GM03348 (cell line): ENCODE data around the gene OSBPL2.

Experiments
- DNase-seq: peaks from one replicate; pipeline ENCODE4 v3.0.0; 2012; ENCODE audit warnings: low spot score

The OSBPL2 gene

DNA sequence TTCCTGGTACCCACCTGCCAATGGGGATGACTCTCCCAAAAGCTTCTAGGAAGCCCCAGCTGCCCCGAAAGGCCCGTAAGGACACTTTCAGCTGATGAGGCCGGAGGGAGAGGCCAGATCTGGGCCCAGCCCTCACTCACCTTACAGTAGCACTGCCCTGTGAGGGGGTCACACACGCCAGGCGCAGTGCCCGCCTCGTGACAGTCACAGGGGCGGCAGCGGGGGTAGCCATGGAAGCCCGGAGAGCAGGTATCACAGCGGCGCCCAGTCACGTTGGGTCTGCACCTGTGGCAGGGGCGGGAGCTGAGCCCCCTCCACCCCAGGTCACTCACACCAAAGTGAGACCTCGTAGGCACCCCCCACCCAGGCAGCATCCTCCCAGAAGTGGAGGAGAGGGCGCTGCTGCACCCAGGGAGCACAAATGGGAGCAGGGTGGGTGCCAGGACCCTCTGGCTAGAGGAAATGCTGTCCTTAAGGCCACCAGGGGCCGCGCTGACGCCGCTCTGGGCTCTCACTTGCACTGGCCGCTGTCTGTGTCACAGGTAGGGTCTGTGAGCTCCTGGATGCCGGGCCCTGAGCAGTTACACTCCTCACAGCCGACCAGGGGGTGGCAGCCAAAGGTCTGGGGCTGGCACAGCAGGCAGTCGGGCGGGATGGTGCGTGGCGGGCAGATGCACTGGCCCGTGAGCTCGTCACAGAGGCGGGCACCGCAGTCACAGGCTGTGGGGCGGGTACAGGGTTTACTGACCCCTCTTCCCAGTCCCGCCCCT is 89.6 kb downstream of the OSBPL2 start:
- DNase-seq: no peak

DNA sequence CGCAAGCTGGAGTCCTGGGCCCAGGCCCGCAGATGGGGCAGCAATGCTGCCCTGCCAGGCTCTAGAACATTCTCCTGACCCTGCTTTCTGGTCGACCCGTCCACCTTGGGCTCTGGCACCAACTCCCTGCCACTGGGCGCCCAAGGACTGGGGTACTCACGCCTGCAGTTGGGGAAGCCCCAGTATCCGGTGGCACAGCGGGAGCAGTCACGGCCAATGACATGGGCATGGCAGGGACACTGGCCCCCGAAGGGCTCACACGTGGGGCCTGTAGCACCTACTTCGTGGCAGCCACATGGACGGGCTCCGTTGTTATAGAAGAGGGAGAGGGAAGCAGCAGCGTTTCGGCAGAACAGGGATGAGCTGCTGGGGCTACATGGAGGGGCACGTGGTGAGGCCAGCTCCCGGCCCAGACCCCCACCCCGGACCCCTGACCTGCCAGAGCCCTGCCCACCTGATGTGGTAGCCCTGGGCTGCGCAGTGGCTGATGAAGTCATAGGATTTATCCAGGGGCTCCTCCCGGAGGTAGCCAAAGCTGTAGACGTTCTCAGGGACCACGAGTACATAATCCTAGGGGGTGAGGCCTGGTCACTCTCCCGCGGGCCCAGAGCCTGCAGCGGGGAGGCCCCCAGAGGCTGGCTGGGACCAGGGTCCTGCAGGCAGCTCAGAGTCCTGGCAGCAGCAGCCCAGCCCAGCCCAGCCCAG is 90.5 kb downstream of the OSBPL2 start:
- DNase-seq: no peak

GRCh38 chr20:62329389-62330377 is 91.4 kb downstream of the OSBPL2 start:
- no peak for DNase-seq

DNA sequence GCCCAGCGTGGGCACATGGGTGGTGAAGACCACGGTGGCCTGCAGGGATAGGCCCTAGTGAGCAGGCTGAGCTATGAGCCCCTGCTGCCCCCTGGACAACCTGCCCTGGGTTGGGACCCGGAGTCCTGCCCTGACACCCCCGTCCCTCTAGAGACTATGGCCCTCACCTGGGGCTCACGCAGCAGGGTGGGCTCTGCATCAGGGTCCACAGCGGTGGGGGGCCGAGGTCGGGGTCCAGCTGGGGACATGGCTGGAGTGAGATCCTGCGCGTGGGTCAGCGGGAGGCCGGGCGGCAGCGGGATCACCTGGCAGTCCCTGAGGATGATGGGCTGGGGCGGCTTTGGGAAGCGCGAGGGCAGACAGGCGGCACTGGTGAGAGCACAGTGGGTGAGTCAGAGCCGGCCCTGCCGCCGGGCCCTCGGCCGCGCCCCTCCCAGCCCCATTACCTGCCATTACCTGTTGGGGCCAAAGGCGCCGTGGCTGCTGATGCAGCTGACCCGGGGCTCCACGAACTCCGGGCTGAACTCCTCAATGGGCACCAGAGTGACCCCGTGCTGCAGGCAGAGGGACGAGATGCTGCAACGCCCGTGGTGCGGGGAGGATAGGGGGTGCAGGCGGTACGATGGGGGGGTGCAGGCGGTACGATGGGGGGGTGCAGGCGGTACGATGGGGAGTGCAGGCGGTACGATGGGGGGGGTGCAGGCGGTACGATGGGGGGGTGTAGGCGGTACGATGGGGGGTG is 92.4 kb downstream of the OSBPL2 start:
- DNase-seq: no peak

GRCh38 chr20:62331347-62331746 is 93.0 kb downstream of the OSBPL2 start:
- DNase-seq: no peak

DNA sequence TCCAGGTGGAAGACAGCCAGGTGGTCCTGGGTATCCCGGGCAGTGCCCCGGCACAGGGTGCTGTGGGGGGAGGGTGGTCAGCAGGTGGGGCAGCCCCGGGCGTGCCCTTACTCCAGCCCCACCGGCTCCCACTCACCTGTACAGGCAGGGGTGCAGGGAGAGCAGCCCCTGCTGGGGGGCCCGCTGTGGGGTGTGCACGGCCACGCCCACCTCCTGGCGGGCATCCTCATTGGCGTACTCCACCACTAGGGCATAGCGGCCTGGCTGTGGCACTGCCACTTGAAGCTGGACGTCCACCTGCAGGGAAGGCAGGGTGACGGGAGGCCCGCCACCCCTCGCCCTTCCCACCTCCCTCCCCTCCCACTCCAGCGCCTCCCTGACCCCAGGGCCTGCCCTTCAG is 94.1 kb downstream of the OSBPL2 start:
- DNase-seq: no peak

GRCh38 chr20:62332989-62333819 is 94.9 kb downstream of the OSBPL2 start:
- no peak for DNase-seq

DNA sequence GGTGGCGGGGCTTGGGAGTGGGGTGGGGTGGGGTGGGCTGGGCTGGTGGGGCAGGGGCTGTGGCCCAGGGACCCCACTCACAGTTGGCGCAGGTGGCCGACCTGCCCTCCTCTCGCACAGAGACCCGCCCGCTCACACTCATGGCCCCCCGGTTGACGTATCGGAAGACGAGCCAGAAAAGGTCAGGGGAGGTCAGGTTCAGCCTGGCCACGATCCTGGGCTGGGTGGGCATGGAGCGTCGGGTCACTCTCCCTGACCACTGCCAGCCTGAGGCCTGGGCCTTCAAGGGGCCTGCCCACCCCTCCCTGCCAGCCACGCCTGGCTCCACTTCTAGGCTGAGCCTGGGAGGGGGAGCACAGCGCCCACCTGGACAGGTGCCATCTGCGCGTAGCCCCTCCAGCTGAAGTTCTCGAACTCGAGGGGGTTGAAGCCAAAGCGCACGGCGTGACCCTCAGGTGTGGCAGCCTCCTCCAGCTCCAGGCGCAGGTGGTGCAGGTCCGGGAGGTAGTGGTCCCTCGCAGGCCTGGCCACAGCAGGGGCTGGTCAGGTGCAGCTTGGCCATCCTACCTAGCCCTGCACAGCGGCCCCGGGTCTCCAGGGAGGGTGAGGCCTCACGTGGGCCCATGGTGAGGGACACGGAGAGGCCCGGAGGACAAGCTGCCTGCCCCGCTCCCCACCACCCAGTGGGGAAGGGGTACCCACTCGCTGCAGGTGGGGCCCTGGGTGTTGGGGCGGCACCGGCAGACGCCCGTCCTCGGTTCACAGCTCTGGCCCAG is 95.7 kb downstream of the OSBPL2 start:
- no peak for DNase-seq

- no peak for DNase-seq
Measured at GRCh38 chr20:62334881-62335280, 96.6 kb downstream of the OSBPL2 start.

GRCh38 chr20:62335532-62335931 is 97.2 kb downstream of the OSBPL2 start:
- no peak for DNase-seq

DNA sequence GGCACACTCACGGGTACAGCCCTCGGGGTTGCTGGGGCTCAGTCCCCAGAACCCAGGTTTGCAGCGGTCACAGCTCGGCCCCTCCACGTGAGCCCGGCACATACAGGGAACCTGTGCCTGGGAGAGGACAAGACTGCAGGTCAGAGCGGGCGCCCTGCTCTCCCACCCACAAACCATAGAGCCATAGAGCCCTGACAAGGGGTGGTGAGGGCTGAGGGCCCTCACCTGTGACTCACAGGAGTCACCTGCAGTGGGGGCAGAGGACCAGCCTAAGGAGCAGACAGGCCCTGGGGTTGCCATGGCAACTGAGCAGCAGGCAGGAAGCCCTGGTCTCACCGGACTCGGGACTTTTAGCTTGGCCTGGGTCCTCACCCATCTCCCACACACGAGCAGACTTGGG is 98.0 kb downstream of the OSBPL2 start:
- DNase-seq: no peak

GRCh38 chr20:62336775-62337557 is 98.6 kb downstream of the OSBPL2 start:
- DNase-seq: no peak

GRCh38 chr20:62337558-62338293 is 99.4 kb downstream of the OSBPL2 start:
- DNase-seq: no peak

- DNase-seq: no peak
Measured at GRCh38 chr20:62338294-62338620, 99.9 kb downstream of the OSBPL2 start.

- no peak for DNase-seq
Measured at GRCh38 chr20:62339647-62340062, 101.3 kb downstream of the OSBPL2 start.

GRCh38 chr20:62342910-62343309 is 104.6 kb downstream of the OSBPL2 start:
- no peak for DNase-seq

GRCh38 chr20:62344092-62344491 is 105.8 kb downstream of the OSBPL2 start:
- no peak for DNase-seq

- no peak for DNase-seq
Measured at GRCh38 chr20:62344782-62345181, 106.5 kb downstream of the OSBPL2 start.
